Transverse colon (tissue), 4 donors: Measurements from ENCODE around the gene CNDP1.

Source experiments
- EP300 ChIP-seq: sonication (generic); formaldehyde crosslinking; IDR thresholded peaks from one replicate; pipeline ENCODE4 v1.6.1; 2017; ENCODE audit warnings: antibody characterized with exemption, low read depth
- POLR2A ChIP-seq: fragments of 450-650 bp; IDR thresholded peaks from one replicate; pipeline ENCODE4 v1.6.1; 2016; ENCODE audit warnings: antibody characterized with exemption, mild to moderate bottlenecking, moderate library complexity
- POLR2AphosphoS5 ChIP-seq, 3 donors: sonication (generic); formaldehyde crosslinking; IDR thresholded peaks; one replicate each; pipeline ENCODE4 v1.6.1; 2016; ENCODE audit warnings: antibody characterized with exemption in 3 of 3
- TF ChIP-seq, protein P1 (sequence below), 5 experiments: fragments of 200-600 bp in 3 of 5; fragments of 450-650 bp in 2 of 5; sonication (generic) in 3 of 5; IDR thresholded peaks; 1 replicate in 2 of 5; 2 replicates in 3 of 5; pipeline ENCODE4 v1.5.1; 2016 to 2017; ENCODE audit warnings: antibody characterized with exemption in 5 of 5, inconsistent platforms in 3 of 5, mild to moderate bottlenecking in 2 of 5, moderate library complexity in 1 of 5

DNA sequence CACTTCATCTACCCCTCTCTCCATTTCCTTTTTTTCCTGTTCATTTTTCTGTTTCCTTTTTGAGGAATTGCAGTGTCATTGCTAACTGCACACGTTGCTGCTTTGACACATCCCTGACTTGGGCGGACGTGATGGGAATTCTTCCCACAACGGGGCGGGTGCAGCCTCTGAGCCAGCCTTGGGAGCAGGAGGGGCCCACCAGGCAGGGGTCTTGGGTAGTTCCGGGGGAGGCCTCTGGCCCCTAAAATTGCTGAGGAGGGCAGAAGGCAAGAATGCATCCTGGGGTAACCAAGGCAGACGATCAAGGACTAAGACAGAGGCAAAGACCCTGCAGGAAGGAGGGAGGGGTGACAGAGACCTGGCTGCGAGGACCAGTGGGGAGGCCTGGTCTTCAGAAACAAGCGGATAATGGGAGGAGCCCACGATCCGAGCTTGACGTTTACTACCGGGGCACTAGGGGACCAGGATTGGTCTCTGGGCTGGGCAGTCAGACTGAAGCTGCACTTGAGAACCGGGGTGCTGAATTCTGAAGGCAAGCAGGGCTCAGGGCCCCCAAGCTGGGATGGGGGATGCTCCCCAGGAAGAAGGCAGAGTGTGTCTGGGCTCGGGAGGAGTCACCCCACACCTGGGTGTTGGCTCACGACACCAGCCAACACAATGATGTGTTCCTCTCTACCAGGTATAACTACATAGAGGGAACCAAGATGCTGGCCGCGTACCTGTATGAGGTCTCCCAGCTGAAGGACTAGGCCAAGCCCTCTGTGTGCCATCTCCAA, 14.8 kb upstream of the CNDP1 start:
- TF ChIP-seq POLR2A (no peak), EP300 (no peak), POLR2AphosphoS5 (IDR thresholded peaks at IDR 0.05) (no peak)
- TF ChIP-seq, protein P1, sequence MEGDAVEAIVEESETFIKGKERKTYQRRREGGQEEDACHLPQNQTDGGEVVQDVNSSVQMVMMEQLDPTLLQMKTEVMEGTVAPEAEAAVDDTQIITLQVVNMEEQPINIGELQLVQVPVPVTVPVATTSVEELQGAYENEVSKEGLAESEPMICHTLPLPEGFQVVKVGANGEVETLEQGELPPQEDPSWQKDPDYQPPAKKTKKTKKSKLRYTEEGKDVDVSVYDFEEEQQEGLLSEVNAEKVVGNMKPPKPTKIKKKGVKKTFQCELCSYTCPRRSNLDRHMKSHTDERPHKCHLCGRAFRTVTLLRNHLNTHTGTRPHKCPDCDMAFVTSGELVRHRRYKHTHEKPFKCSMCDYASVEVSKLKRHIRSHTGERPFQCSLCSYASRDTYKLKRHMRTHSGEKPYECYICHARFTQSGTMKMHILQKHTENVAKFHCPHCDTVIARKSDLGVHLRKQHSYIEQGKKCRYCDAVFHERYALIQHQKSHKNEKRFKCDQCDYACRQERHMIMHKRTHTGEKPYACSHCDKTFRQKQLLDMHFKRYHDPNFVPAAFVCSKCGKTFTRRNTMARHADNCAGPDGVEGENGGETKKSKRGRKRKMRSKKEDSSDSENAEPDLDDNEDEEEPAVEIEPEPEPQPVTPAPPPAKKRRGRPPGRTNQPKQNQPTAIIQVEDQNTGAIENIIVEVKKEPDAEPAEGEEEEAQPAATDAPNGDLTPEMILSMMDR (IDR thresholded peaks at IDR 0.05): no peak
